Muscle of leg (tissue), 11 donors: ENCODE measurements around the gene GOLGB1. TPM values are rescaled to one million over a fixed set of nuclear protein-coding genes. Genes with fewer than 3 reads are reported as not detected.
A peak's percentile ranks its signal among the peaks of the same experiment; 100 is the strongest.

Experiments used
- DNase-seq: peaks from one replicate; pipeline ENCODE4 v3.0.0; 2013
- H3K27ac ChIP-seq: one replicate; pipeline ENCODE4 v1.5.1; 2013; ENCODE audit warnings: mild to moderate bottlenecking, low read length, control low read depth
- H3K27me3 ChIP-seq: one replicate; pipeline ENCODE4 v1.6.1; 2013; ENCODE audit warnings: low read length; ENCODE audit not compliant: control insufficient read depth, insufficient read depth
- H3K36me3 ChIP-seq: one replicate; pipeline ENCODE4 v1.6.1; 2013; ENCODE audit warnings: low read length; ENCODE audit not compliant: control insufficient read depth, insufficient read depth
- H3K4me1 ChIP-seq: one replicate; pipeline ENCODE4 v1.6.1; 2013; ENCODE audit warnings: low read length; ENCODE audit not compliant: control insufficient read depth, insufficient read depth
- H3K4me3 ChIP-seq: one replicate; pipeline ENCODE4 v1.5.1; 2013; ENCODE audit warnings: low read length, control low read depth
- H3K9me3 ChIP-seq: replicated peaks from 2 replicates; pipeline ENCODE4 v1.6.1; 2013; ENCODE audit warnings: low read depth, low read length; ENCODE audit not compliant: control insufficient read depth
- WGBS: methylation state at CpG from one replicate; pipeline ENCODE4 v1.1.5; 2013; ENCODE audit warnings: missing lambda C conversion rate; ENCODE audit not compliant: insufficient coverage; 5-methylcytosine and 5-hydroxymethylcytosine counted together
- polyA plus RNA-seq, 8 donors: library from polyadenylated mRNA; unstranded; fragments of 120-200 nt; gene quantifications; one replicate each; pipeline versions ENCODE4 v1.2.1 to v1.2.3, GENCODE V29; 2013; ENCODE audit warnings: inconsistent platforms in 1 of 8, low replicate concordance in 1 of 8; ENCODE audit not compliant: insufficient read length in 8 of 8, insufficient read depth in 1 of 8
- total RNA-seq: library from RNA; stranded (reverse); fragments of 120-200 nt; gene quantifications from one replicate; pipeline ENCODE4 v1.2.4, GENCODE V29; 2013

The GOLGB1 gene
- total and polyA plus RNA-seq, 9 donors = 38.0 to 50.2 (median 44.6) TPM

DNA sequence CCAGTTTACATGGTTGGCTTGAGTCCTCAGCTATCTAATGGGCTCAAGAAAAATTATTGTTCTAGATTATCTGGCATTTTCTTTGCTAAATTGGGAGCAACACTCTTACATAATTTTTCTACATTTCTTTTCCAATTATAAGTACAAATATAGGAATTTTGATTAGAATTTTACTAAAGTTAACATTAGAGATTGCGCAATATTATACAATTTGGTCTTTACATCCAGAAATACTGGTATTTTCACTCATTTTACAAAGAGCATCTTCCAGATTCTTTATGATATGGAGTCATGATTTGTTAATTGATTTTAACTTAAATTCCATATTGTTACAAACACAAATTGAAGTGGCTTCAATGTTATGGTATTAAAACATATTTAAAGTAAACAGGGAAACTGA is 19.7 kb upstream of the GOLGB1 start:
- no CpG with 5 or more reads among the region's 1 CpG for WGBS
- Histone ChIP-seq H3K4me1 (no peaks in the 10 kb centered on the region), H3K27me3 (no peaks in the 10 kb centered on the region), H3K4me3 (no peak overlapping the region), H3K9me3 (no peaks in the 10 kb centered on the region), H3K27ac (no peak overlapping the region), H3K36me3 (peaks cover 19% of the 10 kb centered on the region)
- no peak for DNase-seq

DNA sequence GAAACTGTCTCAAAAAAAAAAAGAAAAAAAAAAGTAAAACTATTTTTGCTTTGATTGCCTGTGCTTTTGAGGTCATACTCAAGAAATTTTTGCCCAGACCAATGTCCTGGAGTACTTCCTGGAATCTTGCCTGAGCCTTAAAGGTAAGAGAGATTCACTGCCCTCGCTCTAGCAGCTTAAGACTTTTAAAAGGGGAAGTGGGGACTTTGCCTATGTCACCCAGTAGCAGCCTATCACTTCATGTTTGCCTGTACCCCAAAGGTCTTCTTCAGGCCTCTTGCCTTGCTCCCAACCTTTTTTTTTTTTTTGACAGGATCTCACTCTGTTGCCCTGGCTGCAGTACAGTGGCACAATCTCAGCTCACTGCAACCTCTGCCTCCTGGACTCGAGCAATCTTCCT is 18.9 kb upstream of the GOLGB1 start:
- peaks cover 19% of the 10 kb centered on the region for H3K36me3 ChIP-seq
- WGBS = no CpG with 5 or more reads among the region's 2 CpGs
- DNase-seq = no peak
- H3K4me1 ChIP-seq = no peaks in the 10 kb centered on the region
- no peak overlapping the region for H3K4me3 ChIP-seq
- no peaks in the 10 kb centered on the region for H3K9me3 ChIP-seq
- H3K27me3 ChIP-seq = no peaks in the 10 kb centered on the region
- no peak overlapping the region for H3K27ac ChIP-seq

DNA sequence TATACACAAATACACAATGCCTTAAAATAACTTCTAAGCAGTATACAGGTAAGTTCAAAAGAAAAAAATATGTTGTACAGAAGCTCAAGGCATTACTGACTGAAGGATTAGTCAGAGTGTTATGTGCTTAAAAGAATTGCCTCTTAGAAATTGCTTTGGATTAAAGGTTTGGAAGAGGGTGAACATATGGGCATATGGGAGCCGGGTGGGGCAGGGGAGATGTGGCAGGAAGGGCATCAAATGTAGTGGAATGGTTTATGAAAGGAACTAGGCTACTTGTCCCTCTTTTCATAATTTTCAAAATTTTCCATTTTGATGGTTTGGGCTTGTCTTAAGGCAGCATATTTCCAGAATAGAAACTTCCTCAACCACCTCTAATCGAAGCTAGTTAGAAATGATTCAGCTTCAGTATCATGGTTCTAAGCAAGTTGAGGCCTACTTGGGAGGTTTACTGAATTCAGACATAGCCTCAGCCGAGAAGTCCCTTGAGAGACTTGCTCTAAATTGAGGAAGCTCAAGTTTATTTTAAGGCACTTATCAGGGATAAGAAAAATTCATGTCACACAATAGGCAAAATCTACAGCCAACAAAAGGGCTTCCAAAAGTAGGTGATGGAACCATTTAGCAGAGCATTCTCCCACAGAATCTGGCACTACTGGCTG is 10.1 kb upstream of the GOLGB1 start:
- Histone ChIP-seq H3K9me3 (no peaks in the 10 kb centered on the region), H3K4me1 (peaks cover 10% of the 10 kb centered on the region), H3K27ac (no peak overlapping the region), H3K27me3 (no peaks in the 10 kb centered on the region), H3K4me3 (no peak overlapping the region), H3K36me3 (no peaks in the 10 kb centered on the region)
- no CpG with 5 or more reads among the region's 3 CpGs for WGBS
- DNase-seq = no peak

DNA sequence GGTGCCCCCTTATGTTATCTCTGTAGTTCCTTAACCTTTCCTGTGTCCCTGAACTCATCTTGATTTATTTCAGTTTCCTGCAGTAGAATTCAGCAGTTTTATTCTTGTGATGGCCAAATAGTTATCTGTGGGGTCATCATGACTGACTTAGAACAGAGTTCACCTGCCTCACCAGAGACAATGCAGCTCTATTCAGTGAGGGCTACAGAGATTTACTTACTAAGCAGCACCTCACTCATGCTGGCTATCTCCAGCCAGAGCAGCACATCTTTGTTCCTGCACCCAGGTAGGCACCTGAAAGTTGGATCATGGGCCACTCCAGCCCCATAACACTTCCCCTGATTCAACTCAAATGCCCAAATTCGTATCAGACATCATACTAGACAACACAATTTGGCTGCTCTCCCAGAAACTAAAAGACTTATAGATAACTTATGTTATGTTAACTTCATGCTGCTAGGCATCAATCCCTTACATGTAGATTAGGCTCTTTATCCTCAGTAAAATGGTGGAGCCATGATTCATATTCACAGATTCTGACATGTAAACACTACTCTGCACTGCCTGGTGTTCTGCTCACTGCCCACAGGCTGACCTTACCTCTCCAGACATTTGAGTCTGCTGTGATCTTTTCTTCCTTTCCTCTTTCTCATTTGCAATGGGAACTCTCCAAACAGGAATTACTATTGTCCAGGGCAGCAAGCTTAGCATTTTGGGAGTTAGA is 9.3 kb upstream of the GOLGB1 start:
- Histone ChIP-seq H3K4me1 (peaks cover 10% of the 10 kb centered on the region), H3K27me3 (no peaks in the 10 kb centered on the region), H3K27ac (no peak overlapping the region), H3K4me3 (no peak overlapping the region), H3K9me3 (no peaks in the 10 kb centered on the region), H3K36me3 (no peaks in the 10 kb centered on the region)
- no CpG with 5 or more reads among the region's 1 CpG for WGBS
- DNase-seq = no peak

DNA sequence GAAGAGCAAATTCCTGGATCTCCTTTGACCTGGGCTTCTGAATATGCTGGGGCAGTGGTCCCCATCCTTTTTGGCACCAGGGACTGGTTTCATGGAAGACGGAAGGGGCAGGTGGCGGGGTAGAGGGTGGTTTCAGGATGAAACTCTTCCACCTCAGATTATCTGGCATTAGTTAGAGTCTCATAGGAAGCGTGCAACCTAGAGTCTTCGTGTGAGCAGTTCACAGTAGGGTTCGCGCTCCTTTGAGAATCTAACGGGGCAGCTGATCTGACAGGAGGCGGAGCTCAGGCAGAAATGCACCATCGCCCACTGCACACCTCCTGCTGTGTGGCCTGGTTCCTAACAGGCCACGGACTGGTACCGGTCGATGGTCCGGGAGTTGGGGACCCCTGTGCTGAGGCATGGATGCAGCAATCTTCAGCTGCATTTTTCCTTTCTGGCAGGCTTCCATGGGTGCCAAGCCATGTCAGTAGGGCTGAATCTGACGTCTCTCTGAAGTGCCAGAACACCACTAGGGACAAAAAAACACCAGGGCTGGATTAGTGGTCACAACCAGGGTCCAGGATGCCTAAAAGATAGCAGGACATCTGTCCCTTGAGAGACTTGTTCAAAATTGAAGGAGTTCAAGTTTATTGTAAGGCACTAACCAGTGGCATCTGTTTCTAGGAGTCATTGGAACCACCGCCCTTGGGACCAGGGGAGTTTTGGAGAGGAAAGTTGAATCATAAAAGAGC is 8.4 kb upstream of the GOLGB1 start:
- H3K27ac ChIP-seq = peak overlapping the region; percentile 85
- WGBS = 86% methylated on average over 13 of the region's 15 CpGs
- no peak overlapping the region for H3K4me3 ChIP-seq
- DNase-seq = no peak
- peaks cover 10% of the 10 kb centered on the region for H3K4me1 ChIP-seq
- no peaks in the 10 kb centered on the region for H3K36me3 ChIP-seq
- H3K9me3 ChIP-seq = no peaks in the 10 kb centered on the region
- no peaks in the 10 kb centered on the region for H3K27me3 ChIP-seq

DNA sequence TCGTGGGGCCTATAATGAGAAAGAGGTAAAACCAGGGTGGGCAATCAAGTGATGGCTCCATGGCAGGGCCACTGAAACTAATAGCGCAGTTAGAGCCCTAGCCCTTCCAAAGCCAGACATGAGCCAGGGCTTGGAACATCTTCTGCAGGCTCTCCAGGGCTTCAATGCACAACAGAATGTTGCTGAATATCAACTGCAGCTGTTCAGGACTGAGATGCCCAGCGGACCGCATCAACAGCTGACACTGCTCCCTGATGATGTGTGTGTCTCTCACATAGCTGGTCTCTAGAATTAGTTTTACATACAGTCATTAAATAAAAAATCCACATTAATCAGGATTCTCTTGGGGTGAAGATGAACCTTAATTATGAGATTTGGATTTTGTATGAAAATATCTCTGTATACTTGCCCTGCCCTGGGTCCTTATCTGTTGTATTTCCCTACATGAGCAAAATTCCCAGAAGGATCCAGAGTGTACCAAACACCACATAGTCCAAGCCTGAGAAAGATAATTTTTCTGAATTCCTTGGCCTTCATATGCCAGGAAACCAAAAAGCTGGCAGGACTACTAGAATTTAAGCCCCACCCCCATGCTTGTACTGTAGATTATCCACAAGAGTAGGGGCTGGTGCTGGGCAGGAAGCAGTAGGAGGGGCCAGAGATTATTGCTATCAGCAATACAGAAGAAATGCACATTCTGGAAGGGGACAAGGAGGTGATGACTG is 7.7 kb upstream of the GOLGB1 start:
- Histone ChIP-seq H3K27me3 (no peaks in the 10 kb centered on the region), H3K27ac (peak overlapping the region; percentile 85), H3K9me3 (no peaks in the 10 kb centered on the region), H3K4me3 (no peak overlapping the region), H3K36me3 (no peaks in the 10 kb centered on the region), H3K4me1 (peaks cover 10% of the 10 kb centered on the region)
- 76% methylated on average over 2 of the region's 4 CpGs for WGBS
- DNase-seq = peak; percentile 76

DNA sequence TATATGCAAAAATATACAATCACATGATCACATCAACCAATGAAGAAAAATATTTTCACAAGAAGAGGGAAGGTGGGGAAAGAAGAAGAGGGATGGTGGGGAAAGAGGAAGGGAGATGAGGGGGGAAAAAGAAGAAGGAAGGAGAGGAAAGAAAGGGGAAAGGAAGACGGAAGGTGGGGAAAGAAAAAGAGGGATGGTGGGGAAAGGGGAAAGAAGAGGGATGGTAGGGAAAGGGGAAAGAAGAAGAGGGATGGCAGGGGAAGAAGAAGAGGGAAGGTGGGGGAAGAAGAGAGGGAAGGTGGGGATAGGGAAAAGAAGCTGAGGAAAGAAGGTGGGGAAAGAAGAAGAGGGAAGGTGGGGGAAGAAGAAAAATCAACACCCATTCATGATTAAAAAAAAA is 3.2 kb upstream of the GOLGB1 start:
- no peaks in the 10 kb centered on the region for H3K27me3 ChIP-seq
- WGBS = 17% methylated on average over 1 of the region's 1 CpG
- no peaks in the 10 kb centered on the region for H3K36me3 ChIP-seq
- no peaks in the 10 kb centered on the region for H3K9me3 ChIP-seq
- DNase-seq = no peak
- peaks cover 9% of the 10 kb centered on the region for H3K4me1 ChIP-seq
- H3K27ac ChIP-seq = no peak overlapping the region
- H3K4me3 ChIP-seq = no peak overlapping the region

DNA sequence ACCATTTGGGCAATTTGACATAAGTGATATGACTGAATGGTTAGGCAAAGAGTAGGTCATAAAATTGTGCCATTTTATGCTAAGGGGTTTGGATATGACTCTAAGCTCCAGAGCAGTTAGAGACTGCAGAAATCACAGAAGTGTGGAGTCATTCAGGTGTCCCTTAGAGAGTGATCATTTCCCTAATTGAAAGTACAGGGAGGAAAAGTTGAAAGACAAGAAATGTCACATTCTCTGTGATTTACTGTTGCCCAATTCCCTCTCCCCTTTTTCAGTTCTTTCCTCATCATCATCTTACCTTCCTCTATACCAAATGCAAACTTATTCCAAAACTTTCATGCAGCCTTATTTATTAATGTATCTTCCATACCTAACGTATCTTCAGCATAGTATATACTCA is 2.7 kb upstream of the GOLGB1 start:
- Histone ChIP-seq H3K9me3 (no peaks in the 10 kb centered on the region), H3K4me1 (peaks cover 5% of the 10 kb centered on the region), H3K27me3 (no peaks in the 10 kb centered on the region), H3K4me3 (no peak overlapping the region), H3K27ac (no peak overlapping the region), H3K36me3 (no peaks in the 10 kb centered on the region)
- no peak for DNase-seq
- WGBS = no CpG with 5 or more reads among the region's 1 CpG

DNA sequence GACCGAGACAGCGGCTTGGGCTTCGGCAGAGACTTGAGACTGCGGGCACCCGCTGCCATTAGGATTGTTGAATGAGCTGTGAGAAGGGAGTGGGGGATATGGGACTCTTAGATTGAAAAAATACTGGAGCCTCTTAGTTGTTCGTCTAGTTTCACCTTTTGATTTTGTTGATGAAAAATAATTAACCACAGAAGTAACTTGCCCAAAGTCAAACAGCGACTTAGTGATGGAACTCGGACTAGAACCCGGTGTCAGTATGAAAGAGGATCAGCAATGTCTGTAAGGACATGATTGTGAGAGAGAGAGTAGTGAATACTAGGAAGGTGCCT is 510 bp upstream of the GOLGB1 start:
- WGBS = no CpG with 5 or more reads among the region's 9 CpGs

More for the DNA sequence above, 510 bp upstream of the GOLGB1 start:
- peak overlapping the region; percentile 90 for H3K27ac ChIP-seq
- DNase-seq = no peak
- peaks cover 5% of the 10 kb centered on the region for H3K4me1 ChIP-seq
- H3K9me3 ChIP-seq = no peaks in the 10 kb centered on the region
- peak overlapping the region; percentile 87 for H3K4me3 ChIP-seq
- H3K27me3 ChIP-seq = no peaks in the 10 kb centered on the region
- H3K36me3 ChIP-seq = no peaks in the 10 kb centered on the region
